HEK293 (cell line): Measurements from ENCODE around the gene CSNK1G2.
A peak's percentile ranks its signal among the peaks of the same experiment; 100 is the strongest.

Source experiments
- BCL11A ChIP-seq: fragments of 450-650 bp; formaldehyde crosslinking; IDR thresholded peaks from 2 replicates; pipeline ENCODE4 v1.5.1; 2016; ENCODE audit warnings: low read depth, missing biosample characterization, missing genetic modification characterization
- FEZF1 ChIP-seq: fragments of 450-650 bp; formaldehyde crosslinking; IDR thresholded peaks from 2 replicates; pipeline ENCODE4 v1.5.1; 2016; ENCODE audit warnings: missing biosample characterization, missing genetic modification characterization
- GLI4 ChIP-seq: fragments of 450-650 bp; formaldehyde crosslinking; IDR thresholded peaks from 2 replicates; pipeline ENCODE4 v1.5.1; 2016; ENCODE audit warnings: missing biosample characterization, missing genetic modification characterization
- HOXC10 ChIP-seq: sonication (generic); formaldehyde crosslinking; IDR thresholded peaks from 2 replicates; pipeline ENCODE4 v1.8.1; 2023; ENCODE audit warnings: mild to moderate bottlenecking, missing genetic modification reagents
- HOXD13 ChIP-seq: sonication (generic); formaldehyde crosslinking; IDR thresholded peaks from 2 replicates; pipeline ENCODE4 v1.8.0; 2022; ENCODE audit warnings: missing genetic modification reagents, borderline replicate concordance
- INSM2 ChIP-seq: fragments of 450-650 bp; formaldehyde crosslinking; IDR thresholded peaks from 2 replicates; pipeline ENCODE4 v1.5.1; 2016; ENCODE audit warnings: missing biosample characterization, missing genetic modification characterization
- RBAK ChIP-seq: fragments of 450-650 bp; formaldehyde crosslinking; IDR thresholded peaks from 2 replicates; pipeline ENCODE4 v1.5.1; 2016; ENCODE audit warnings: missing biosample characterization, missing genetic modification characterization
- YY1 ChIP-seq: fragments of 450-650 bp; formaldehyde crosslinking; IDR thresholded peaks from 2 replicates; pipeline ENCODE4 v1.5.1; 2018; ENCODE audit warnings: missing biosample characterization, missing genetic modification characterization
- ZBTB20 ChIP-seq: fragments of 450-650 bp; formaldehyde crosslinking; IDR thresholded peaks from 2 replicates; pipeline ENCODE4 v1.5.1; 2016; ENCODE audit warnings: missing biosample characterization, missing genetic modification characterization
- ZBTB8A ChIP-seq: fragments of 450-650 bp; formaldehyde crosslinking; IDR thresholded peaks from 2 replicates; pipeline ENCODE4 v1.5.1; 2016; ENCODE audit warnings: missing biosample characterization, missing genetic modification characterization
- ZFHX2 ChIP-seq: fragments of 450-650 bp; formaldehyde crosslinking; conservative IDR thresholded peaks from 2 replicates; pipeline ENCODE4 v1.5.1; 2016; ENCODE audit warnings: missing biosample characterization, missing genetic modification characterization
- ZFP69B ChIP-seq: fragments of 450-650 bp; formaldehyde crosslinking; IDR thresholded peaks from 2 replicates; pipeline ENCODE4 v1.5.1; 2016; ENCODE audit warnings: missing biosample characterization, missing genetic modification characterization
- ZNF114 ChIP-seq: fragments of 450-650 bp; formaldehyde crosslinking; IDR thresholded peaks from 2 replicates; pipeline ENCODE4 v1.5.0; 2017; ENCODE audit warnings: missing biosample characterization, missing genetic modification characterization
- ZNF138 ChIP-seq: fragments of 450-650 bp; formaldehyde crosslinking; IDR thresholded peaks from 2 replicates; pipeline ENCODE4 v1.5.1; 2016; ENCODE audit warnings: missing biosample characterization, missing genetic modification characterization, borderline replicate concordance
- ZNF157 ChIP-seq: fragments of 450-650 bp; formaldehyde crosslinking; IDR thresholded peaks from 2 replicates; pipeline ENCODE4 v1.5.1; 2016; ENCODE audit warnings: missing biosample characterization, missing genetic modification characterization
- ZNF16 ChIP-seq: fragments of 450-650 bp; formaldehyde crosslinking; IDR thresholded peaks from 2 replicates; pipeline ENCODE4 v1.5.1; 2016; ENCODE audit warnings: low read depth, missing biosample characterization, missing genetic modification characterization
- ZNF184 ChIP-seq: fragments of 450-650 bp; IDR thresholded peaks from 2 replicates; pipeline ENCODE4 v1.5.1; 2018; ENCODE audit warnings: missing biosample characterization, mild to moderate bottlenecking, missing genetic modification characterization
- ZNF2 ChIP-seq: fragments of 450-650 bp; formaldehyde crosslinking; IDR thresholded peaks from 2 replicates; pipeline ENCODE4 v1.5.1; 2016; ENCODE audit warnings: missing biosample characterization, missing genetic modification characterization
- ZNF24 ChIP-seq: fragments of 450-650 bp; formaldehyde crosslinking; IDR thresholded peaks from 2 replicates; pipeline ENCODE4 v1.5.1; 2016; ENCODE audit warnings: missing biosample characterization, missing genetic modification characterization
- ZNF26 ChIP-seq: fragments of 450-650 bp; formaldehyde crosslinking; IDR thresholded peaks from 2 replicates; pipeline ENCODE4 v1.5.1; 2016; ENCODE audit warnings: missing biosample characterization, missing genetic modification characterization
- ZNF292 ChIP-seq: fragments of 450-650 bp; formaldehyde crosslinking; IDR thresholded peaks from 2 replicates; pipeline ENCODE4 v1.5.1; 2016; ENCODE audit warnings: low read depth, missing biosample characterization, missing genetic modification characterization, borderline replicate concordance
- ZNF311 ChIP-seq: fragments of 450-650 bp; formaldehyde crosslinking; IDR thresholded peaks from 2 replicates; pipeline ENCODE4 v1.5.1; 2017; ENCODE audit warnings: missing biosample characterization, missing genetic modification characterization, borderline replicate concordance
- ZNF324 ChIP-seq: fragments of 450-650 bp; formaldehyde crosslinking; IDR thresholded peaks from 2 replicates; pipeline ENCODE4 v1.5.1; 2016; ENCODE audit warnings: missing biosample characterization, missing genetic modification characterization
- ZNF350 ChIP-seq: fragments of 450-650 bp; formaldehyde crosslinking; IDR thresholded peaks from 2 replicates; pipeline ENCODE4 v1.5.0; 2017; ENCODE audit warnings: missing biosample characterization, mild to moderate bottlenecking, missing genetic modification characterization
- ZNF394 ChIP-seq: fragments of 450-650 bp; formaldehyde crosslinking; IDR thresholded peaks from 2 replicates; pipeline ENCODE4 v1.5.1; 2016; ENCODE audit warnings: missing biosample characterization, missing genetic modification characterization, mild to moderate bottlenecking, moderate library complexity, borderline replicate concordance
- ZNF423 ChIP-seq: fragments of 450-650 bp; formaldehyde crosslinking; IDR thresholded peaks from 2 replicates; pipeline ENCODE4 v1.5.1; 2016; ENCODE audit warnings: missing biosample characterization, missing genetic modification characterization
- ZNF473 ChIP-seq: fragments of 450-650 bp; formaldehyde crosslinking; IDR thresholded peaks from 2 replicates; pipeline ENCODE4 v1.5.1; 2017; ENCODE audit warnings: missing biosample characterization, missing genetic modification characterization
- ZNF501 ChIP-seq: fragments of 450-650 bp; formaldehyde crosslinking; IDR thresholded peaks from 2 replicates; pipeline ENCODE4 v1.5.1; 2016; ENCODE audit warnings: missing biosample characterization, missing genetic modification characterization
- ZNF513 ChIP-seq: fragments of 450-650 bp; IDR thresholded peaks from 2 replicates; pipeline ENCODE4 v1.5.1; 2018; ENCODE audit warnings: missing biosample characterization, missing genetic modification characterization
- ZNF514 ChIP-seq: fragments of 450-650 bp; formaldehyde crosslinking; IDR thresholded peaks from 2 replicates; pipeline ENCODE4 v1.5.1; 2016; ENCODE audit warnings: missing biosample characterization, missing genetic modification characterization
- ZNF521 ChIP-seq: fragments of 450-650 bp; formaldehyde crosslinking; IDR thresholded peaks from 2 replicates; pipeline ENCODE4 v1.5.1; 2017; ENCODE audit warnings: missing biosample characterization, mild to moderate bottlenecking, missing genetic modification characterization
- ZNF544 ChIP-seq: fragments of 450-650 bp; formaldehyde crosslinking; IDR thresholded peaks from 2 replicates; pipeline ENCODE4 v1.5.0; 2017; ENCODE audit warnings: missing biosample characterization, missing genetic modification characterization
- ZNF623 ChIP-seq: fragments of 450-650 bp; formaldehyde crosslinking; IDR thresholded peaks from 2 replicates; pipeline ENCODE4 v1.5.1; 2016; ENCODE audit warnings: missing biosample characterization, missing genetic modification characterization
- ZNF692 ChIP-seq: fragments of 450-650 bp; formaldehyde crosslinking; IDR thresholded peaks from 2 replicates; pipeline ENCODE4 v1.5.1; 2016; ENCODE audit warnings: missing biosample characterization, missing genetic modification characterization
- ZNF701 ChIP-seq: fragments of 450-650 bp; formaldehyde crosslinking; IDR thresholded peaks from 2 replicates; pipeline ENCODE4 v1.5.1; 2016; ENCODE audit warnings: missing biosample characterization, missing genetic modification characterization
- ZNF76 ChIP-seq: fragments of 450-650 bp; formaldehyde crosslinking; IDR thresholded peaks from 2 replicates; pipeline ENCODE4; 2016; ENCODE audit warnings: low read depth, missing biosample characterization, missing genetic modification characterization, borderline replicate concordance
- ZNF792 ChIP-seq: fragments of 450-650 bp; formaldehyde crosslinking; IDR thresholded peaks from 2 replicates; pipeline ENCODE4 v1.5.1; 2016; ENCODE audit warnings: missing biosample characterization, missing genetic modification characterization
- ZSCAN16 ChIP-seq: fragments of 450-650 bp; formaldehyde crosslinking; IDR thresholded peaks from 2 replicates; pipeline ENCODE4 v1.5.1; 2016; ENCODE audit warnings: missing biosample characterization, missing genetic modification characterization

Gene CSNK1G2

GRCh38 chr19:1905110-1905862 is 35.7 kb upstream of the CSNK1G2 start, which contains the start of the genes ADAT3 and SCAMP4 (continued):
- TF ChIP-seq ZNF157, result no peak
- TF ChIP-seq RBAK (tag by site-specific recombination), result no peak
- TF ChIP-seq ZNF423, result no peak
- no peak for TF ChIP-seq INSM2 (tag by site-specific recombination)
- 0 out of 2 replicates have a peak, but pooled peaks have one; percentile 18 for TF ChIP-seq ZNF394 (tag by site-specific recombination)
- TF ChIP-seq ZNF138 (tag by site-specific recombination), result no peak
- TF ChIP-seq ZNF2 (tag by site-specific recombination), result no peak
- no peak for TF ChIP-seq ZNF292 (tag by site-specific recombination)
- peak; percentile 69 for TF ChIP-seq ZNF24 (tag by site-specific recombination)
- TF ChIP-seq ZNF513 (tag by site-specific recombination), result peak; percentile 79
- TF ChIP-seq ZSCAN16 (tag by site-specific recombination), result no peak
- TF ChIP-seq ZNF521 (tag by site-specific recombination), result no peak
- peak; percentile 64 for TF ChIP-seq ZFHX2 (tag by site-specific recombination)
- peak; percentile 63 for TF ChIP-seq ZBTB8A (tag by site-specific recombination)
- TF ChIP-seq ZNF701 (tag by site-specific recombination), result no peak
- no peak for TF ChIP-seq HOXD13 (CRISPR knock-in tag)
- TF ChIP-seq FEZF1 (tag by site-specific recombination), result no peak; the same call in 1 of the 2 replicates
- no peak for TF ChIP-seq ZNF184
- TF ChIP-seq GLI4 (tag by site-specific recombination), result no peak
- TF ChIP-seq ZBTB20 (tag by site-specific recombination), result no peak
- no peak for TF ChIP-seq ZNF623 (tag by site-specific recombination)
- no peak for TF ChIP-seq ZNF16 (tag by site-specific recombination)
- no peak for TF ChIP-seq ZNF544
- no peak for TF ChIP-seq ZNF473 (tag by site-specific recombination)
- no peak for TF ChIP-seq ZNF26 (tag by site-specific recombination)
- no peak for TF ChIP-seq ZNF350 (tag by site-specific recombination)
- no peak for TF ChIP-seq HOXC10 (CRISPR knock-in tag)
- no peak for TF ChIP-seq ZNF114
- no peak for TF ChIP-seq ZFP69B (tag by site-specific recombination)
- TF ChIP-seq ZNF514 (tag by site-specific recombination), result no peak
- peak; percentile 79 for TF ChIP-seq ZNF692 (tag by site-specific recombination)
- no peak for TF ChIP-seq BCL11A (tag by site-specific recombination)
- TF ChIP-seq ZNF324 (tag by site-specific recombination), result peak; percentile 48; the same call in 1 of the 2 replicates
- peak; percentile 56; the same call in 1 of the 2 replicates for TF ChIP-seq YY1
- no peak for TF ChIP-seq ZNF501
- peak; percentile 96 for TF ChIP-seq ZNF76 (tag by site-specific recombination)
- TF ChIP-seq ZNF311 (tag by site-specific recombination), result no peak
- no peak for TF ChIP-seq ZNF792
